Measurements from ENCODE around the gene FHDC1. TPM values are rescaled to one million over a fixed set of nuclear protein-coding genes. Genes with fewer than 3 reads are reported as not detected.

Gene FHDC1
- total RNA-seq, 1 donor from 2014 or later: 2.1 TPM

- no peak overlapping the region for H3K4me3 ChIP-seq (ENCODE audit: low read depth, low read length)
- TF ChIP-seq CTCF (conservative IDR thresholded peaks at IDR 0.05; ENCODE audit: low read depth, low read length): no peak
Observed at GRCh38 chr4:152989554-152989970, 53.4 kb downstream of the FHDC1 start.

GRCh38 chr4:152990471-152991131, 54.5 kb downstream of the FHDC1 start:
- no peak for DNase-seq (ENCODE audit: low read depth)
- no peak for TF ChIP-seq CTCF (conservative IDR thresholded peaks at IDR 0.05; ENCODE audit: low read depth, low read length)
- H3K4me3 ChIP-seq (ENCODE audit: low read depth, low read length): no peak overlapping the region

More at GRCh38 chr4:152989554-152989970, 53.4 kb downstream of the FHDC1 start:
- DNase-seq (ENCODE audit: low read depth): no peak

GRCh38 chr4:152991398-152991797, 55.3 kb downstream of the FHDC1 start:
- no peak overlapping the region for H3K4me3 ChIP-seq (ENCODE audit: low read depth, low read length)
- DNase-seq (ENCODE audit: low read depth): no peak
- no peak for TF ChIP-seq CTCF (conservative IDR thresholded peaks at IDR 0.05; ENCODE audit: low read depth, low read length)

GRCh38 chr4:152992027-152992426, 55.9 kb downstream of the FHDC1 start:
- H3K4me3 ChIP-seq (ENCODE audit: low read depth, low read length): no peak overlapping the region
- no peak for DNase-seq (ENCODE audit: low read depth)
- no peak for TF ChIP-seq CTCF (conservative IDR thresholded peaks at IDR 0.05; ENCODE audit: low read depth, low read length)

- H3K4me3 ChIP-seq (ENCODE audit: low read depth, low read length): no peak overlapping the region
- no peak for TF ChIP-seq CTCF (conservative IDR thresholded peaks at IDR 0.05; ENCODE audit: low read depth, low read length)
- no peak for DNase-seq (ENCODE audit: low read depth)
Observed at GRCh38 chr4:152992466-152992865, 56.3 kb downstream of the FHDC1 start.

GRCh38 chr4:152994038-152994437, 57.9 kb downstream of the FHDC1 start:
- H3K4me3 ChIP-seq (ENCODE audit: low read depth, low read length): no peak overlapping the region
- TF ChIP-seq CTCF (conservative IDR thresholded peaks at IDR 0.05; ENCODE audit: low read depth, low read length): no peak
- no peak for DNase-seq (ENCODE audit: low read depth)

- no peak overlapping the region for H3K4me3 ChIP-seq (ENCODE audit: low read depth, low read length)
- DNase-seq (ENCODE audit: low read depth): no peak
- no peak for TF ChIP-seq CTCF (conservative IDR thresholded peaks at IDR 0.05; ENCODE audit: low read depth, low read length)
Observed at GRCh38 chr4:152996111-152996571, 60.0 kb downstream of the FHDC1 start.
